K562 (cell line): ENCODE results near the gene MECR. TPM values are rescaled to one million over a fixed set of nuclear protein-coding genes. Genes with fewer than 3 reads are reported as not detected.

ENCODE experiments used
- ATAC-seq: fragments of 200-7000 bp; cut with Tn5 transposase; 3 replicates; pipeline ENCODE4 v1.9.1; 2020; ENCODE audit warnings: moderate library complexity
- BruUV-seq: library from RNA; stranded (reverse); fragments of 400-500 nt; replicated peaks from 2 replicates; lab custom pipeline; 2021; lab: Mats Ljungman, UMichigan
- CTCF ChIA-PET: fragments of 300-600 bp; formaldehyde crosslinking; extraction: SDS; loops from one replicate; lab custom pipeline; 2021; ENCODE audit warnings: low intra/inter-chr PET ratio; lab: Yijun Ruan, JAX
- POLR2A ChIA-PET: fragments of 300-600, 350-650 bp; sonication (Branson Sonifier 250); formaldehyde crosslinking; extraction: SDS; loops from one replicate; lab custom pipeline; 2021; ENCODE audit warnings: antibody characterized with exemption, inconsistent platforms; lab: Yijun Ruan, JAX
- DNase-seq, 4 experiments: peaks; one replicate each; pipeline versions ENCODE4 v3.0.0 to v3.0.0-alpha.2; 2011 to 2018; ENCODE audit warnings: low spot score in 3 of 4, mixed read lengths in 3 of 4; ENCODE audit errors: extremely low read depth in 1 of 4
- FAIRE-seq: peaks from 2 replicates; lab custom pipeline; 2011; peaks lifted over from hg19 to GRCh38; lab: Jason Lieb, UNC
- H2AFZ ChIP-seq: 2 replicates; pipeline ENCODE4 v1.6.0; 2011; ENCODE audit warnings: low read depth, low read length, control low read depth, inconsistent platforms
- H3K27ac ChIP-seq: fragments of 200-600 bp; 3 replicates; pipeline ENCODE4 v1.8.0; 2011; ENCODE audit warnings: low read depth, mild to moderate bottlenecking, control low read depth, inconsistent platforms, low read length, moderate library complexity, mixed read lengths; ENCODE audit errors: extremely low read depth
- H3K27me3 ChIP-seq, 2 experiments: fragments of 300-600 bp in 1 of 2; 2 replicates in 1 of 2; 3 replicates in 1 of 2; pipeline versions ENCODE4 v1.6.0 to v1.8.0; 2011; ENCODE audit warnings: inconsistent platforms in 2 of 2, low read length in 2 of 2, mild to moderate bottlenecking in 1 of 2, mixed read lengths in 1 of 2, moderate library complexity in 1 of 2; ENCODE audit not compliant: control insufficient read depth in 2 of 2, insufficient read depth in 2 of 2
- H3K36me3 ChIP-seq: fragments of 300-600 bp; 3 replicates; pipeline ENCODE4 v1.8.0; 2011; ENCODE audit warnings: mild to moderate bottlenecking, low read length, inconsistent platforms; ENCODE audit not compliant: control insufficient read depth, insufficient read depth
- H3K4me1 ChIP-seq, 2 experiments: fragments of 200-600 bp in 1 of 2; replicated peaks in 1 of 2; 2 replicates in 1 of 2; 3 replicates in 1 of 2; pipeline versions ENCODE4 v1.5.1 to v1.8.0; 2011; ENCODE audit warnings: inconsistent platforms in 2 of 2, low read length in 2 of 2, mild to moderate bottlenecking in 1 of 2, mixed read lengths in 1 of 2, moderate library complexity in 1 of 2; ENCODE audit not compliant: control insufficient read depth in 2 of 2, insufficient read depth in 2 of 2
- H3K4me2 ChIP-seq: 2 replicates; pipeline ENCODE4 v1.6.1; 2011; ENCODE audit warnings: low read length, control low read depth, inconsistent platforms, mixed read lengths; ENCODE audit not compliant: insufficient read depth
- H3K4me3 ChIP-seq: fragments of 200-600 bp; sonication (generic), shearing (Covaris generic); 2 replicates; pipeline ENCODE4 v1.5.1; 2016; ENCODE audit warnings: control low read depth, inconsistent platforms
- H3K79me2 ChIP-seq: fragments of 200-600 bp; 3 replicates; pipeline ENCODE4 v1.8.0; 2011; ENCODE audit warnings: low read length, inconsistent platforms; ENCODE audit not compliant: control insufficient read depth, insufficient read depth
- H3K9ac ChIP-seq, 2 experiments: 2 replicates each; pipeline versions ENCODE4 v1.6.0 to v1.6.1; 2011; ENCODE audit warnings: low read depth in 2 of 2, low read length in 2 of 2, control low read depth in 1 of 2, inconsistent platforms in 1 of 2, mild to moderate bottlenecking in 1 of 2, mixed read lengths in 1 of 2; ENCODE audit not compliant: insufficient read depth in 1 of 2
- H3K9me1 ChIP-seq: one replicate; pipeline ENCODE4 v1.6.0; 2011; ENCODE audit warnings: inconsistent platforms, mild to moderate bottlenecking, low read length, moderate library complexity; ENCODE audit not compliant: control insufficient read depth, insufficient read depth
- H3K9me3 ChIP-seq: replicated peaks from 2 replicates; pipeline ENCODE4 v1.5.1; 2011; ENCODE audit warnings: low read depth, low read length, inconsistent platforms; ENCODE audit not compliant: control insufficient read depth, insufficient read depth
- H4K20me1 ChIP-seq: replicated peaks from 2 replicates; pipeline ENCODE4 v1.6.1; 2011; ENCODE audit warnings: low read length, inconsistent platforms, mixed read lengths; ENCODE audit not compliant: control insufficient read depth, insufficient read depth
- ATF1 ChIP-seq, 2 experiments: fragments of 450-650 bp in 1 of 2; IDR thresholded peaks; 2 replicates each; pipeline ENCODE4 v1.6.1; 2016; ENCODE audit warnings: missing compliant biosample characterization in 1 of 2, missing genetic modification characterization in 1 of 2
- ATF3 ChIP-seq, 2 experiments: fragments of 450-650 bp in 1 of 2; sonication (generic) in 1 of 2; formaldehyde crosslinking in 1 of 2; IDR thresholded peaks in 1 of 2; conservative IDR thresholded peaks in 1 of 2; 2 replicates each; pipeline versions ENCODE4 v1.6.1 to v1.8.1; 2016 to 2023; ENCODE audit warnings: mild to moderate bottlenecking in 2 of 2, moderate library complexity in 2 of 2, inconsistent platforms in 1 of 2, missing genetic modification reagents in 1 of 2
- BCOR ChIP-seq: fragments of 450-650 bp; IDR thresholded peaks from 2 replicates; pipeline ENCODE4 v1.6.1; 2016
- BRD9 ChIP-seq: fragments of 450-650 bp; IDR thresholded peaks from 2 replicates; pipeline ENCODE4 v1.6.1; 2018; ENCODE audit warnings: low read depth; ENCODE audit not compliant: partially characterized antibody
- CREM ChIP-seq: IDR thresholded peaks from 2 replicates; pipeline ENCODE4 v1.6.1; 2014; ENCODE audit warnings: antibody characterized with exemption, low read depth
- CXXC5 ChIP-seq: fragments of 250-450 bp; sonication (Bioruptor Pico); IDR thresholded peaks from 2 replicates; pipeline ENCODE4 v1.8.0; 2022; ENCODE audit warnings: inconsistent platforms, mild to moderate bottlenecking, moderate library complexity
- EP300 ChIP-seq: IDR thresholded peaks from 2 replicates; pipeline ENCODE4 v1.6.1; 2012; ENCODE audit warnings: low read length, improper control_type of control experiment
- GATA2 ChIP-seq: sonication (generic); formaldehyde crosslinking; IDR thresholded peaks from 2 replicates; pipeline ENCODE4 v1.4.0; 2020; ENCODE audit warnings: mild to moderate bottlenecking, missing genetic modification reagents
- HDAC3 ChIP-seq: fragments of 450-650 bp; IDR thresholded peaks from 2 replicates; pipeline ENCODE4 v1.6.1; 2018; ENCODE audit warnings: borderline replicate concordance, mild to moderate bottlenecking, moderate library complexity; ENCODE audit not compliant: partially characterized antibody
- HIVEP1 ChIP-seq: fragments of 250-450 bp; sonication (Bioruptor Pico); IDR thresholded peaks from 2 replicates; pipeline ENCODE4 v1.4.0; 2020; ENCODE audit warnings: mild to moderate bottlenecking
- ILK ChIP-seq: fragments of 450-650 bp; IDR thresholded peaks from 2 replicates; pipeline ENCODE4 v1.6.1; 2016; ENCODE audit warnings: missing genetic modification characterization, low read depth, mild to moderate bottlenecking, missing compliant biosample characterization, moderate library complexity, borderline replicate concordance
- MNT ChIP-seq, 2 experiments: fragments of 450-650 bp; conservative IDR thresholded peaks; 2 replicates each; pipeline ENCODE4 v1.6.1; 2017; ENCODE audit warnings: mild to moderate bottlenecking in 2 of 2, moderate library complexity in 2 of 2
- PHB2 ChIP-seq: fragments of 450-650 bp; IDR thresholded peaks from 2 replicates; pipeline ENCODE4 v1.6.1; 2017; ENCODE audit warnings: low read depth
- POLR2A ChIP-seq: fragments of 450-650 bp; conservative IDR thresholded peaks from 2 replicates; pipeline ENCODE4 v1.6.1; 2016
- SMARCA4 ChIP-seq: fragments of 450-650 bp; IDR thresholded peaks from 2 replicates; pipeline ENCODE4 v1.6.1; 2016
- SMARCB1 ChIP-seq: IDR thresholded peaks from 2 replicates; pipeline ENCODE4 v1.6.1; 2011; ENCODE audit warnings: improper control_type of control experiment, low read depth; ENCODE audit not compliant: insufficient read length
- ZBTB2 ChIP-seq: fragments of 450-650 bp; IDR thresholded peaks from 2 replicates; pipeline ENCODE4 v1.6.1; 2016; ENCODE audit warnings: antibody characterized with exemption
- ZFX ChIP-seq: sonication (generic); formaldehyde crosslinking; IDR thresholded peaks from 2 replicates; pipeline ENCODE4 v1.8.0; 2022; ENCODE audit warnings: mild to moderate bottlenecking, missing genetic modification reagents, moderate library complexity
- WGBS: fragments of 100-300 bp; shearing (Covaris generic); methylation state at CpG from one replicate; pipeline ENCODE4 v1.1.6; 2016; ENCODE audit warnings: low coverage, mixed read lengths; ENCODE audit not compliant: insufficient coverage; ENCODE audit errors: missing lambda C conversion rate; 5-methylcytosine and 5-hydroxymethylcytosine counted together
- in situ Hi-C: fragments of 300-500 bp; cut with MboI; formaldehyde crosslinking; loops from 4 replicates; pipeline ENCODE4 v1.15.0; 2018; ENCODE audit warnings: inconsistent platforms, mixed read lengths
- intact Hi-C: fragments of 100-400 bp; cut with micrococcal nuclease; formaldehyde crosslinking; loops from 2 replicates; pipeline ENCODE4 v1.14.2; 2022
- polyA plus RNA-seq, 8 experiments: library from polyadenylated mRNA; depleted of rRNA in 4 of 8; stranded (reverse) in 5 of 8; unstranded in 3 of 8; fragments of >200 nt; fragmentation: Nextera tagmentation in 2 of 8; fragmentation: Illumina TruSeq in 1 of 8; extraction: Ambion mirVana in 2 of 8; extraction: Trizol in 1 of 8; gene quantifications; 2 replicates each; pipeline versions ENCODE4 v1.2.1 to v1.2.3, GENCODE V29; 2011 to 2014; ENCODE audit warnings: inconsistent platforms in 1 of 8, missing spikeins in 1 of 8
- total RNA-seq, 7 experiments: library from RNA; depleted of rRNA in 6 of 7; stranded (reverse); fragments of >200 nt in 6 of 7; fragmentation: Illumina TruSeq in 2 of 7; extraction: Trizol in 2 of 7; gene quantifications; 2 replicates each; pipeline versions ENCODE4 v1.2.1 to v1.2.3, GENCODE V29; 2011 to 2021; ENCODE audit warnings: low replicate concordance in 1 of 7

MECR gene
- total and polyA plus RNA-seq, 9 of the 15 experiments (the other 6 are each of a cell fraction or from before 2014, with no cell fraction given), result 10.4 to 58.6 (median 42.9) TPM

GRCh38 chr1:29179641-29180184 lies 51.0 kb downstream of the MECR start:
- in situ Hi-C loops, result loop anchor here (10.0 kb wide), 1 partner anchor 395 kb away; no protein-coding TSS in a partner anchor
- H3K27ac ChIP-seq, result peak overlapping the region; percentile 100
- FAIRE-seq (peak; percentile 67), ATAC-seq (peak; percentile 2; the same call in 1 of the 3 replicates), DNase-seq (peak in 2 of 4 experiments; percentile 52 to 72)
- intact Hi-C loops, result loop anchor here (10.0 kb wide), 1 partner anchor 535 kb away; the partner anchor contains the start of genes RNU11 and TAF12
- H3K4me3 ChIP-seq, result peak overlapping the region; percentile 95
- peaks cover 57% of the 10 kb centered on the region for H3K36me3 ChIP-seq
- H3K4me2 ChIP-seq, result peak overlapping the region; percentile 97
- no peaks in the 10 kb centered on the region for H3K9me3 ChIP-seq
- H4K20me1 ChIP-seq, result peaks cover 33% of the 10 kb centered on the region; the same call in 1 of the 2 replicates
- CTCF ChIA-PET, result no interaction called here
- no peaks in the 10 kb centered on the region for H3K27me3 ChIP-seq
- POLR2A ChIA-PET, result interaction anchor here (0.5 to 7.6 kb wide), 17 partner anchors 10 to 1713 kb away, joined by 3 to 129 read pairs (median 3); partner anchors contain the start of gene RNU11
- peaks cover 68% of the 10 kb centered on the region for H3K79me2 ChIP-seq
- H3K4me1 ChIP-seq, result peaks cover 20 to 32% of the 10 kb centered on the region in 2 experiments
- WGBS, result 8% methylated on average over 4 of the region's 4 CpGs
- H3K9ac ChIP-seq, result peak overlapping the region; percentile 5 to 100
- BruUV-seq, result TSS peak; percentile 41
- H2AFZ ChIP-seq, result no peak overlapping the region
- H3K9me1 ChIP-seq, result peaks cover 4% of the 10 kb centered on the region
- TF ChIP-seq ZFX (CRISPR knock-in tag) (0 out of 2 replicates have a peak, but pooled peaks have one; percentile 41), PHB2 (no peak), POLR2A (peak; percentile 22; the same call in 1 of the 2 replicates), SMARCA4 (peak; percentile 90), ATF3 (IDR thresholded peaks at IDR 0.05) (peak; percentile 44; the same call in 1 of the 2 replicates), ATF3 (CRISPR knock-in tag; conservative IDR thresholded peaks at IDR 0.05) (no peak), CXXC5 (CRISPR knock-in tag) (peak; percentile 45; the same call in 1 of the 2 replicates), HDAC3 (peak; percentile 38), MNT (conservative IDR thresholded peaks at IDR 0.05) (peak; percentile 13 to 54; a peak in 2 of 4 replicates), ZBTB2 (0 out of 2 replicates have a peak, but pooled peaks have one; percentile 61), BCOR (peak; percentile 21; the same call in 1 of the 2 replicates), SMARCB1 (peak; percentile 65), GATA2 (CRISPR knock-in tag) (peak; percentile 85), CREM (peak; percentile 69), BRD9 (peak; percentile 66), HIVEP1 (CRISPR knock-in tag) (no peak), ATF1 (CRISPR knock-in tag; IDR thresholded peaks at IDR 0.05) (no peak), ATF1 (tag; IDR thresholded peaks at IDR 0.05) (peak; percentile 36; the same call in 1 of the 2 replicates), ILK (tag) (0 out of 2 replicates have a peak, but pooled peaks have one; percentile 8), EP300 (peak; percentile 76; the same call in 1 of the 2 replicates)
